ENCODE results near the gene DOCK6.

DNA sequence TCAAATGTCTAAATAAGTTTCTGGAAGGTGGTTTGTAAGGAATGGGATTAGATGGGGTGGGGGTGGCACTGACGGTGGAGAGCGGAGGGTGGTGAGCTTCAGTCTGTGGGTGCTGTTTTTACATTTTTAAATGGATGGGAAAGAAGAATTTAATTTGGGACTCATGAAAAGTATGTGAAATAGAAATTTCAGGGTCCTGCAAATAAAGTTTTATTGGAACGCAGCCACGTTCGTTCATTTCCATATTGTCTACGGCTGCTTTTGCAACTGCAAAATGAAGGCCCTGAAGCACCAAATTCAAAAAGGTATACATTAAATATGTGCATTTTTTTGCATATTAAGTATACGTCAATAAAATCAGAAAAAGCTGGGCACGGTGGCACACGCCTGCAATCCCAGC lies 74.9 kb downstream of the DOCK6 start:
- no peak for TF ChIP-seq POLR2A (IDR thresholded peaks at IDR 0.05; ENCODE audit: low read length)
- no peak for TF ChIP-seq GATA1 (IDR thresholded peaks at IDR 0.05; ENCODE audit: low read depth, low read length)

Measured in erythroblast (primary cell).